ENCODE data around the gene VNN1. TPM values are rescaled to one million over a fixed set of nuclear protein-coding genes. Genes with fewer than 3 reads are reported as not detected.
"Not testable (repeated sequence)": the region's sequence is repeated elsewhere in the genome, so short reads cannot be mapped to it uniquely, and the experiment has no call there.

VNN1 gene
- total RNA-seq, 4 donors from 2014 or later: 0.46 to 5.8 (median 0.76) TPM

GRCh38 chr6:132683543-132683942 lies 30.3 kb downstream of the VNN1 start:
- no peaks in the 10 kb centered on the region for H3K36me3 ChIP-seq
- H3K4me3 ChIP-seq (replicated peaks in 1 of 3): no peak overlapping the region
- DNase-seq: no peak
- H3K27me3 ChIP-seq: no peaks in the 10 kb centered on the region
- no peaks in the 10 kb centered on the region for H3K9me3 ChIP-seq
- TF ChIP-seq POLR2A (IDR thresholded peaks at IDR 0.05): no peak
- no peak for TF ChIP-seq CTCF (IDR thresholded peaks at IDR 0.05)
- H3K4me1 ChIP-seq: no peaks in the 10 kb centered on the region
- no peak overlapping the region for H3K27ac ChIP-seq
- intact Hi-C loops (cut with DNase I): no loop called here
- WGBS, 2 donors: 79 to 85% methylated on average over 6 of the region's 6 CpGs

- H3K27me3 ChIP-seq; H3K9me3 ChIP-seq; intact Hi-C loops (cut with DNase I); DNase-seq; H3K27ac ChIP-seq; H3K36me3 ChIP-seq; H3K4me3 ChIP-seq (replicated peaks in 1 of 3); H3K4me1 ChIP-seq: not testable (repeated sequence)
These were observed 34.8 kb downstream of the VNN1 start for GRCh38 chr6:132679094-132679493.

GRCh38 chr6:132675749-132676148 lies 38.1 kb downstream of the VNN1 start:
- Histone ChIP-seq H3K4me3 (replicated peaks in 1 of 3) (no peak overlapping the region), H3K9me3 (no peaks in the 10 kb centered on the region), H3K36me3 (no peaks in the 10 kb centered on the region), H3K27ac (no peak overlapping the region), H3K27me3 (no peaks in the 10 kb centered on the region), H3K4me1 (no peaks in the 10 kb centered on the region)
- DNase-seq: no peak
- no peak for TF ChIP-seq POLR2A (IDR thresholded peaks at IDR 0.05)
- intact Hi-C loops (cut with DNase I): no loop called here

GRCh38 chr6:132675002-132675401 lies 38.9 kb downstream of the VNN1 start:
- TF ChIP-seq POLR2A (IDR thresholded peaks at IDR 0.05) (no peak), CTCF (IDR thresholded peaks at IDR 0.05) (no peak)
- Histone ChIP-seq H3K4me3 (replicated peaks in 1 of 3) (no peak overlapping the region), H3K27me3 (no peaks in the 10 kb centered on the region), H3K36me3 (no peaks in the 10 kb centered on the region), H3K4me1 (no peaks in the 10 kb centered on the region), H3K9me3 (no peaks in the 10 kb centered on the region), H3K27ac (no peak overlapping the region)
- WGBS, 2 donors: 67 to 68% methylated on average over 3 of the region's 3 CpGs
- DNase-seq: no peak
- intact Hi-C loops (cut with DNase I): no loop called here

- intact Hi-C loops (cut with DNase I): no loop called here
- Histone ChIP-seq H3K4me1 (no peaks in the 10 kb centered on the region), H3K27me3 (no peaks in the 10 kb centered on the region), H3K9me3 (no peaks in the 10 kb centered on the region), H3K27ac (no peak overlapping the region), H3K4me3 (replicated peaks in 1 of 3) (no peak overlapping the region), H3K36me3 (no peaks in the 10 kb centered on the region)
- TF ChIP-seq CTCF (IDR thresholded peaks at IDR 0.05) (no peak), POLR2A (IDR thresholded peaks at IDR 0.05) (no peak)
- no peak for DNase-seq
- WGBS, 2 donors: 87 to 88% methylated on average over 10 of the region's 10 CpGs
These were observed 40.3 kb downstream of the VNN1 start for GRCh38 chr6:132673376-132674094.

GRCh38 chr6:132671295-132671694 lies 42.6 kb downstream of the VNN1 start:
- no peak for DNase-seq
- Histone ChIP-seq H3K4me1 (no peaks in the 10 kb centered on the region), H3K9me3 (no peaks in the 10 kb centered on the region), H3K27ac (no peak overlapping the region), H3K27me3 (no peaks in the 10 kb centered on the region), H3K36me3 (no peaks in the 10 kb centered on the region), H3K4me3 (replicated peaks in 1 of 3) (no peak overlapping the region)
- TF ChIP-seq CTCF (IDR thresholded peaks at IDR 0.05) (no peak), POLR2A (IDR thresholded peaks at IDR 0.05) (no peak)
- WGBS, 2 donors: 92 to 97% methylated on average over 1 of the region's 1 CpG
- intact Hi-C loops (cut with DNase I): no loop called here

Data from thyroid gland (tissue), 4 donors.